ENCODE measurements around the gene CCDC185.
A peak's percentile ranks its signal among the peaks of the same experiment; 100 is the strongest.

Gene CCDC185

DNA sequence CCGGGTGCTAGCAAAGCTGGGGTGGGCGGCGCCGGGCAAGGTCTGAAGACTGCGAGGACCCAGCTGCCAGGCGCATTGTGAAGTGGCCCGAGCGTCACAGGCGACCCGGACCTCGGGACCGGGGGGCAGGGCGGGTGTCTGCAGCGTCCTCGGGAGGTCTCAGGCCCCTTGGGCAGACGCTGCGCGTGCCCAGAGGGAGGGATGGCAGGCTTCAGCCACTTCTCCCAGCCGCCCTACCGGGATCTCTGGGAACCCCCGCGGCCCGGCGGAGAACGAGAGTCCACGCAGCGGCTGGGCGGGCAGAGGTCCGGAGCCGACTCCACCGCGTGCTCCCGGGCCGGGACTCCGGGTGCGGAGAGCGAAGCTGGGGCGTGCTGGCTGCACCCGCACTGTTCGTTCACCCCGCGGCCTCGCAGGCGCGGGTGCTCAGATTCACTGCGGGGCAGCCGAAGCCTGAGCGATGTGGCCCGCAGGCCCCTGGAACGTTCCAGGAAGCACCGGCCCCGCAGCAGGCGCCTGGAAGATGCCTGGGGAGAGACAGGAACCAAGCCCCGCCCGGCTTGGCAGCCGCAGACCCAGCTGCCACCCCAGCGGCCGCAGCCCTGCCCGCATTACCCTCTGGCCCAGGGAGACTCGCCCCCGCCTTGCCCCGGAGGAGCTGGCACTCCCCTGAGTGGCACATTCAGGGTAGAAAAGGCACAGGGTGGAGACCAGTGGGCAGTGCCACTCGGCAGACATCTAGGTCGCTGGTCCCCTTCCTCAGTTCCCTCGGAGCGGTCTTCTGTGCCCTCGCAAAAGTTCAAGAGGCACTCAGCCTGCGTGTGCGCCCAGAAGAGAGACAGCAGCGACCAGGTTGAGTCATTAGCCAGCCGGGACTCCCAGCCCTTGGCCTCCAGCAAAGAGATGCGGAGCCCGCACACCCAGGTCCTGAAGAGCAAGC lies at the start of gene CCDC185:
TSS of gene CCDC185 (plus strand) at position 141 of the 940 bp plus-strand sequence. CDS start at position 202, 61 bp downstream.
- no peak for DNase-seq (ENCODE audit: extremely low read depth in 1 of 2, low read depth in 1 of 2)

GRCh38 chr1:223343692-223344091 lies 49.5 kb upstream of the CCDC185 start:
- DNase-seq (ENCODE audit: extremely low read depth in 1 of 2, low read depth in 1 of 2): no peak

- no peak for DNase-seq (ENCODE audit: extremely low read depth in 1 of 2, low read depth in 1 of 2)
Observed at GRCh38 chr1:223344491-223344890, 48.7 kb upstream of the CCDC185 start.

- DNase-seq (ENCODE audit: extremely low read depth in 1 of 2, low read depth in 1 of 2): no peak
Observed at GRCh38 chr1:223345720-223346119, 47.5 kb upstream of the CCDC185 start.

GRCh38 chr1:223346311-223346710 lies 46.9 kb upstream of the CCDC185 start:
- no peak for DNase-seq (ENCODE audit: extremely low read depth in 1 of 2, low read depth in 1 of 2)

- no peak for DNase-seq (ENCODE audit: extremely low read depth in 1 of 2, low read depth in 1 of 2)
Observed at GRCh38 chr1:223347583-223347982, 45.6 kb upstream of the CCDC185 start.

GRCh38 chr1:223348439-223348838 lies 44.8 kb upstream of the CCDC185 start:
- no peak for DNase-seq (ENCODE audit: extremely low read depth in 1 of 2, low read depth in 1 of 2)

DNA sequence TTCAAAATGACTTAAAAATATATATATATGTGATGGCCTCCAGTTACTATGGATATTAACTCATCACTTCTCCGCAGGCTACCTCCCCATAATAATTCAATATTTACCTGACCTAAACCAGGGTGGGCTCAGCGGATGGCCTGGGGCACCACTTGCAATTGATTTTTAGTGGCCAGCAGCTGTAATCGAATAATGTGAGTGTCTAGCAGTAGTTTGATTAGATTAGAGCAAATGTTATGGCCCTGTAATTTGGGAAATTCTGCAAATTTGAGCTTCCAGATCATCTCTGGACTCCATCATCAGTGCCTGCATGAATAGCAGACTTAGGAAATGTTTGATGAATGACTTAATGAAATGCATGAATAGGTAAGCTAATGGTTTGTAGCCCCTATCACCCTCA lies 44.0 kb upstream of the CCDC185 start:
- DNase-seq (ENCODE audit: extremely low read depth in 1 of 2, low read depth in 1 of 2): no peak

DNA sequence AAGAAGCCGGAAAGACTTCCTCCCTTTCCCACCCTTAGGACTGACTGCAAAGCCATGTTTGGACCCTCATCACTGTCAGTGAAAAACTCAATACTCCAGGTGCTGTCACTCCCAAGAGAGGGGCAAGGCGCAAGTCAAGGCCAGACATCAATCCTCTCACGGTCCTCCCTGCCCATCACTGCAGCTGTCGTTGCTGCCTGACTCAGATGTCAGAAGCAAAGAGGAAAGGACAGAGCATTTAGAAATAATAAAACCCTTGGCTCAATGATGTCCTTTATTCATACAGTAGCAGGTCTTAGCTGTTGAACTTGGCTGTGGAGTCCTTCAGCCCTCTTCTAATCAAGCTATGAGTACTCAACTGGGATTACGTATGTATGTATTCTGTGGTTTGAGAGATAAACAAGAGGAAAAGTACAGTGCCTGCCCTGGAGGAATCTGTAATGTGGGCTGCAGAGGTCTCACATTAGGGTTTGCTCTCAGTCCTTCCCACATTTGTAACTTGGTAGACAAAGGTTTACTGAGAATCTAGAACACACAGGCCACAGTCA lies 42.8 kb upstream of the CCDC185 start:
- no peak for DNase-seq (ENCODE audit: extremely low read depth in 1 of 2, low read depth in 1 of 2)

DNA sequence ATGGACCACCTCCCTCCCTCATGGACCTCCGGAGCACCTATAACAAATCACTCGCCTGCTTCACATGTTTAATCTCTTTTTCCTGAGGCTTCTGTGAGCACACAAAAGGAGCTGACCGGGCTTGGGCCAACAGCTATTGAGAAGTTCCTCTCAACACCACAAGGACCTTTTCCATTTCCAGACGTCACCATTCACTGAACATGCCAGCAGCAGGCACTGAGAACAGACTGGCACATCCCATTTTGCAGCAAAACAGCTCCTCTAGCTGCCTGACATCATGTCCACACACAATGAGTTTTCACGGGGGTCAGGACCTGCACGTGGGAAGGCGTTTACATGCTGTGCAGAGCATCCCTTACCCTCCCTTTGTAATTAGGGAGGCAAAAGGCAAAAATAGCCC lies 40.3 kb upstream of the CCDC185 start:
- no peak for DNase-seq (ENCODE audit: extremely low read depth in 1 of 2, low read depth in 1 of 2)

DNA sequence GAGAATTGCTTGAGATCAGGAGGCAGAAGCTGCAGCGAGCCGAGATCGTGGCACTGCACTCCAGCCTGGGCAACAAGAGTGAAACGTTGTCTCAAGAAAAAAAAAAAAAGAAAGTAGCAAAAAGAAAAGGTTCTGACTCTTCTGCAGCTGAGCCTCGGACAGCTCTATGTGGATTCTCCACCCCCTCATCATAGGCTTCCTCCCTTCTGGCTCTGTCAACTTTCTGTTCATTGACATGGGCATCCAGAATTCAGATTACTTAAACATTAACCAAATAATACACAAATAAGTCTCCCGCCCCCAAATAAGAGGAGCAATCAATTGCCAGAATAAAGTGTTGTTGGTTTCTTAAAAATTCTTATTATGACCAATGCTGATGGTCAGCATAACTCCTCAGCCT lies 39.3 kb upstream of the CCDC185 start:
- DNase-seq (ENCODE audit: extremely low read depth in 1 of 2, low read depth in 1 of 2): no peak

- no peak for DNase-seq (ENCODE audit: extremely low read depth in 1 of 2, low read depth in 1 of 2)
Observed at GRCh38 chr1:223355699-223356098, 37.5 kb upstream of the CCDC185 start.

DNA sequence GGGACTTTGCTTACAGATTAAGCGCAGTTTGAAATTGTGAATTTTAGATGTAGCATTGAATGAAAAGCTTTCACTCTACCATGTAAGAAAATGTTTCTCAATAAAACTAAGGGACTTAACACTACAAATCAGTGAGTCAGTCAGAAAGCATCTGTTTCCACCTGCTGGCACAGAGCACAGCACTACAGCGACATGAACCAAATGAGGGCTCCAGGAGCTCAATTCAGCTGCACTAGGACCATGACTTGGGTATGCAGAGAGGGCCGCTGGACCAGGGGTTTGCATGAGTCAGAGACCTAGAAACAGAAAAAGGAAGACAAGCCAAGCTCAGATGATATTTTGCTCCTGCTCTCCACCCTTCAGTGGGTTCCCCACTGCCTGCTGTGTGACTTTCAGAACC lies 34.4 kb upstream of the CCDC185 start:
- DNase-seq (ENCODE audit: extremely low read depth in 1 of 2, low read depth in 1 of 2): no peak

- DNase-seq (ENCODE audit: extremely low read depth in 1 of 2, low read depth in 1 of 2): no peak
Observed at GRCh38 chr1:223363057-223363855, 30.0 kb upstream of the CCDC185 start.

- peak; percentile 29 to 42 for DNase-seq (ENCODE audit: extremely low read depth in 1 of 2, low read depth in 1 of 2)
Observed at GRCh38 chr1:223363856-223364684, 29.1 kb upstream of the CCDC185 start, which contains the start of gene SUSD4. TSS of gene SUSD4 (minus strand) at chr1:223364176. CDS start at chr1:223363425, 751 bp downstream.

GRCh38 chr1:223364685-223365382 lies 28.4 kb upstream of the CCDC185 start:
- no peak for DNase-seq (ENCODE audit: extremely low read depth in 1 of 2, low read depth in 1 of 2)

GRCh38 chr1:223374064-223374610 lies 19.1 kb upstream of the CCDC185 start:
- DNase-seq (ENCODE audit: extremely low read depth in 1 of 2, low read depth in 1 of 2): no peak

DNA sequence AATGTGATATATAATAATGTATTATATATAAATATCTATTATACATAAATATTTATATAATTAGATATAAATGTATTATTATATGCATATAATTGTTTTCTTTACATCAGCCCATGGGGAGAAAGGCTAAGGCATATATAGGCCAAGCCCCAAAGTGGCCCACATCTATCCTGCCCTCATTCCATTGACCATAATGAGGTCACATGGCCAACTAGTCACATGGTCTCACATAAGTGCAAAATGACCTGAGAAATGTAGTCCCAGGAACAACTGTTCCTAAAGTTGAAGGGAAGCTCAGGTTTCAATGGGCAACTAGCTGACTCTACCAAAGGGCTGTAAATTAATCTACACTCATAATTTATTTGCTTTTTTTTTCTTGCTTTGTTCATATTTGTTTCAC lies 14.5 kb upstream of the CCDC185 start:
- DNase-seq (ENCODE audit: extremely low read depth in 1 of 2, low read depth in 1 of 2): no peak

GRCh38 chr1:223386013-223386412 lies 7.2 kb upstream of the CCDC185 start:
- no peak for DNase-seq (ENCODE audit: extremely low read depth in 1 of 2, low read depth in 1 of 2)

GRCh38 chr1:223390618-223391017 lies 2.6 kb upstream of the CCDC185 start:
- DNase-seq (ENCODE audit: extremely low read depth in 1 of 2, low read depth in 1 of 2): no peak

Measured in stimulated activated CD8-positive, alpha-beta memory T cell treated with anti-CD3 and anti-CD28 coated beads, Interleukin-7, amount 100 ng/mL, for 48 hours (primary cell).